Activated T-cell treated with anti-CD3 and anti-CD28 coated beads, Interleukin-2, amount 50 U/mL, for 72 hours (primary cell): Measurements from ENCODE around the gene CMIP. TPM values are rescaled to one million over a fixed set of nuclear protein-coding genes. Genes with fewer than 3 reads are reported as not detected.

Experiments
- ATAC-seq, 2 donors: fragments of 150-1000 bp; cut with Tn5 transposase; replicated peaks in 1 of 2; 2 replicates each; pipeline ENCODE4 v1.10.0; 2021; ENCODE audit warnings: moderate library complexity in 2 of 2, mild to moderate bottlenecking in 1 of 2
- DNase-seq, 2 donors: peaks; one replicate each; pipeline ENCODE4 v3.0.0; 2021 to 2022; ENCODE audit warnings: mixed read lengths in 1 of 2
- H3K27ac Mint-ChIP-seq: one replicate; pipeline ENCODE4 v1.8.0; 2022; ENCODE audit warnings: mild to moderate bottlenecking, moderate library complexity, mixed read lengths
- H3K27me3 Mint-ChIP-seq: one replicate; pipeline ENCODE4 v1.8.0; 2022; ENCODE audit warnings: low read depth, mixed read lengths
- H3K36me3 Mint-ChIP-seq, 2 donors: one replicate each; pipeline ENCODE4 v1.8.0; 2022; ENCODE audit warnings: mixed read lengths in 2 of 2, mild to moderate bottlenecking in 1 of 2; ENCODE audit not compliant: insufficient read depth in 2 of 2
- H3K4me1 Mint-ChIP-seq: one replicate; pipeline ENCODE4 v1.8.0; 2022; ENCODE audit warnings: low read depth, mixed read lengths
- H3K4me3 Mint-ChIP-seq, 2 donors: one replicate each; pipeline ENCODE4 v1.8.0; 2022; ENCODE audit warnings: mild to moderate bottlenecking in 2 of 2, mixed read lengths in 2 of 2, moderate library complexity in 2 of 2
- H3K9me3 Mint-ChIP-seq, 2 donors: one replicate each; pipeline ENCODE4 v1.8.0; 2022; ENCODE audit warnings: mixed read lengths in 2 of 2
- total RNA-seq, 2 donors: library from RNA; stranded (reverse); gene quantifications; one replicate each; pipeline ENCODE4 v1.2.3, GENCODE V29; 2022

The CMIP gene
- total RNA-seq, 2 donors from 2014 or later = 53.1 to 59.0 TPM

GRCh38 chr16:81544700-81545271 lies 100.2 kb downstream of the CMIP start:
- DNase-seq = no peak
- no peak overlapping the region for H3K4me3 Mint-ChIP-seq
- H3K4me1 Mint-ChIP-seq = peaks cover 43% of the 10 kb centered on the region
- no peaks in the 10 kb centered on the region for H3K27me3 Mint-ChIP-seq
- ATAC-seq = no peak
- no peak overlapping the region for H3K27ac Mint-ChIP-seq
- no peaks in the 10 kb centered on the region for H3K9me3 Mint-ChIP-seq
- H3K36me3 Mint-ChIP-seq = no peaks in the 10 kb centered on the region

GRCh38 chr16:81545470-81546250 lies 101.1 kb downstream of the CMIP start:
- H3K4me3 Mint-ChIP-seq = no peak overlapping the region
- ATAC-seq = no peak
- DNase-seq = no peak

GRCh38 chr16:81546781-81547180 lies 102.2 kb downstream of the CMIP start:
- DNase-seq (no peak), ATAC-seq (no peak)
- no peak overlapping the region for H3K4me3 Mint-ChIP-seq
- H3K4me1 Mint-ChIP-seq = peaks cover 49% of the 10 kb centered on the region
- H3K27me3 Mint-ChIP-seq = no peaks in the 10 kb centered on the region
- no peaks in the 10 kb centered on the region for H3K9me3 Mint-ChIP-seq
- peaks cover 0 to 2% of the 10 kb centered on the region in 2 donors for H3K36me3 Mint-ChIP-seq
- no peak overlapping the region for H3K27ac Mint-ChIP-seq

More at GRCh38 chr16:81545470-81546250, 101.1 kb downstream of the CMIP start:
- H3K27ac Mint-ChIP-seq = no peak overlapping the region
- no peaks in the 10 kb centered on the region for H3K9me3 Mint-ChIP-seq
- no peaks in the 10 kb centered on the region for H3K36me3 Mint-ChIP-seq
- H3K27me3 Mint-ChIP-seq = no peaks in the 10 kb centered on the region
- peaks cover 44% of the 10 kb centered on the region for H3K4me1 Mint-ChIP-seq

- peaks cover 48% of the 10 kb centered on the region for H3K4me1 Mint-ChIP-seq
- no peaks in the 10 kb centered on the region for H3K27me3 Mint-ChIP-seq
- H3K27ac Mint-ChIP-seq = no peak overlapping the region
- H3K4me3 Mint-ChIP-seq = no peak overlapping the region
- DNase-seq = no peak
- no peaks in the 10 kb centered on the region for H3K9me3 Mint-ChIP-seq
- no peak for ATAC-seq
- peaks cover 0 to 2% of the 10 kb centered on the region in 2 donors for H3K36me3 Mint-ChIP-seq
Measured at GRCh38 chr16:81547194-81547938, 102.8 kb downstream of the CMIP start.

GRCh38 chr16:81547939-81548216 lies 103.3 kb downstream of the CMIP start:
- H3K27me3 Mint-ChIP-seq = no peaks in the 10 kb centered on the region
- ATAC-seq (no peak), DNase-seq (no peak)
- no peak overlapping the region for H3K27ac Mint-ChIP-seq
- peaks cover 48% of the 10 kb centered on the region for H3K4me1 Mint-ChIP-seq
- peaks cover 0 to 2% of the 10 kb centered on the region in 2 donors for H3K36me3 Mint-ChIP-seq
- no peak overlapping the region for H3K4me3 Mint-ChIP-seq
- no peaks in the 10 kb centered on the region for H3K9me3 Mint-ChIP-seq

GRCh38 chr16:81548551-81548875 lies 103.9 kb downstream of the CMIP start:
- DNase-seq = no peak
- ATAC-seq = no peak
- H3K4me3 Mint-ChIP-seq = no peak overlapping the region
- no peak overlapping the region for H3K27ac Mint-ChIP-seq
- peaks cover 0 to 2% of the 10 kb centered on the region in 2 donors for H3K36me3 Mint-ChIP-seq
- H3K9me3 Mint-ChIP-seq = no peaks in the 10 kb centered on the region
- peaks cover 55% of the 10 kb centered on the region for H3K4me1 Mint-ChIP-seq
- no peaks in the 10 kb centered on the region for H3K27me3 Mint-ChIP-seq

- peaks cover 0 to 2% of the 10 kb centered on the region in 2 donors for H3K36me3 Mint-ChIP-seq
- no peak overlapping the region for H3K4me3 Mint-ChIP-seq
- DNase-seq (no peak), ATAC-seq (no peak)
- no peak overlapping the region for H3K27ac Mint-ChIP-seq
- no peaks in the 10 kb centered on the region for H3K27me3 Mint-ChIP-seq
- no peaks in the 10 kb centered on the region for H3K9me3 Mint-ChIP-seq
- H3K4me1 Mint-ChIP-seq = peaks cover 52% of the 10 kb centered on the region
Measured at GRCh38 chr16:81548876-81549546, 104.4 kb downstream of the CMIP start.

GRCh38 chr16:81549547-81550431 lies 105.2 kb downstream of the CMIP start:
- Mint-ChIP-seq H3K36me3 (peaks cover 0 to 2% of the 10 kb centered on the region in 2 donors), H3K9me3 (no peaks in the 10 kb centered on the region), H3K27me3 (no peaks in the 10 kb centered on the region), H3K4me1 (peaks cover 52% of the 10 kb centered on the region), H3K27ac (no peak overlapping the region), H3K4me3 (no peak overlapping the region)
- DNase-seq (no peak), ATAC-seq (no peak)

GRCh38 chr16:81550432-81550808 lies 105.8 kb downstream of the CMIP start:
- Mint-ChIP-seq H3K27me3 (no peaks in the 10 kb centered on the region), H3K9me3 (no peaks in the 10 kb centered on the region), H3K27ac (no peak overlapping the region), H3K4me3 (peak overlapping the region in 1 of 2 donors; percentile 31), H3K4me1 (peaks cover 50% of the 10 kb centered on the region), H3K36me3 (peaks cover 0 to 2% of the 10 kb centered on the region in 2 donors)
- no peak for DNase-seq
- no peak for ATAC-seq

GRCh38 chr16:81551151-81551808 lies 106.7 kb downstream of the CMIP start:
- Mint-ChIP-seq H3K9me3 (no peaks in the 10 kb centered on the region), H3K27ac (peak overlapping the region; percentile 55), H3K4me3 (peak overlapping the region; percentile 14 to 31), H3K4me1 (peaks cover 43% of the 10 kb centered on the region), H3K36me3 (peaks cover 0 to 2% of the 10 kb centered on the region in 2 donors), H3K27me3 (no peaks in the 10 kb centered on the region)
- ATAC-seq = peak; percentile 71 to 83
- peak in 1 of 2 donors; percentile 10 for DNase-seq

GRCh38 chr16:81551821-81552304 lies 107.3 kb downstream of the CMIP start:
- Mint-ChIP-seq H3K36me3 (peaks cover 0 to 2% of the 10 kb centered on the region in 2 donors), H3K27me3 (no peaks in the 10 kb centered on the region), H3K4me3 (no peak overlapping the region), H3K27ac (no peak overlapping the region), H3K4me1 (peaks cover 44% of the 10 kb centered on the region), H3K9me3 (no peaks in the 10 kb centered on the region)
- DNase-seq (no peak), ATAC-seq (no peak)

- peaks cover 40% of the 10 kb centered on the region for H3K4me1 Mint-ChIP-seq
- ATAC-seq (no peak), DNase-seq (no peak)
- no peak overlapping the region for H3K27ac Mint-ChIP-seq
- no peak overlapping the region for H3K4me3 Mint-ChIP-seq
- no peaks in the 10 kb centered on the region for H3K27me3 Mint-ChIP-seq
- H3K9me3 Mint-ChIP-seq = no peaks in the 10 kb centered on the region
- peaks cover 0 to 2% of the 10 kb centered on the region in 2 donors for H3K36me3 Mint-ChIP-seq
Measured at GRCh38 chr16:81552743-81553079, 108.1 kb downstream of the CMIP start.
